Vagina (tissue), 2 donors: Measurements from ENCODE around the gene PASK.

ENCODE experiments used
- CTCF ChIP-seq, 3 experiments: fragments of 450-650 bp in 2 of 3; fragments of 200-600 bp in 1 of 3; sonication (generic) in 1 of 3; IDR thresholded peaks; one replicate each; pipeline ENCODE4 v1.5.1; 2017 to 2019; ENCODE audit warnings: antibody characterized with exemption in 3 of 3, mild to moderate bottlenecking in 2 of 3, moderate library complexity in 2 of 3
- POLR2A ChIP-seq, 2 donors: fragments of 450-650 bp; IDR thresholded peaks; one replicate each; pipeline ENCODE4 v1.6.1; 2017; ENCODE audit warnings: antibody characterized with exemption in 2 of 2, mild to moderate bottlenecking in 2 of 2, moderate library complexity in 2 of 2
- POLR2AphosphoS5 ChIP-seq, 2 donors: sonication (generic); formaldehyde crosslinking; IDR thresholded peaks; one replicate each; pipeline ENCODE4 v1.9.0; 2017; ENCODE audit warnings: antibody characterized with exemption in 2 of 2, mild to moderate bottlenecking in 2 of 2, low read depth in 1 of 2; ENCODE audit not compliant: insufficient read depth in 1 of 2

GRCh38 chr2:241099246-241099645 lies 50.0 kb downstream of the PASK start:
- no peak for TF ChIP-seq CTCF (IDR thresholded peaks at IDR 0.05)
- no peak for TF ChIP-seq POLR2A (IDR thresholded peaks at IDR 0.05)
- TF ChIP-seq POLR2AphosphoS5 (IDR thresholded peaks at IDR 0.05; ENCODE audit: insufficient read depth in 1 of 2, low read depth in 1 of 2), result no peak
